ENCODE results near the gene GPR15LG.
A peak's percentile ranks its signal among the peaks of the same experiment; 100 is the strongest.

The GPR15LG gene

GRCh38 chr10:84135836-84136235 is 37.8 kb upstream of the GPR15LG start:
- TF ChIP-seq EZH2phosphoT487 (IDR thresholded peaks at IDR 0.05; ENCODE audit: low read length) (no peak), CTCF (IDR thresholded peaks at IDR 0.05; ENCODE audit: low read length) (no peak), EZH2 (optimal IDR thresholded peaks at IDR 0.05; ENCODE audit: low read depth, low read length) (no peak)
- no peaks in the 10 kb centered on the region for H3K27me3 ChIP-seq (replicated peaks; ENCODE audit: insufficient read depth, low read length)

DNA sequence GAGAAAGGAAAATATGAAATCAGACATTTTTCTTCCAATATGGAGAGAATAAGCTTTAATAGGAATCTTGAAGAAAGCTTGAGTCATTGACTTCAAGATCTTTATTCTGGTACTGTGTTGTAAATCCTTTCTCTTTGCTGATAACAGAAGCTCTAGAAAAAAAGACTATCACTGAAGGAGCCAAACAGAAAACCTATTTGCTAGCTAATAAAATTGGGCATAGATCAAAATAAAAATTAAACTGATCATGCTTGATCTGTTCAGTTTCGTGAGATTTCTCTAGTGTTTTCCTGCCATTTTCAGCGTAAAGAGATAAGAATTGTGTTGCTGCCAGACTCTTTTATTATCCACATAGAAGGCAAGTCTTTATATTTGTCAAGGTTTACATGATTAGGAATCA is 35.8 kb upstream of the GPR15LG start:
- Histone ChIP-seq H3K9ac (ENCODE audit: low read length) (no peak overlapping the region), H3K9me3 (replicated peaks; ENCODE audit: insufficient read depth, low read length) (no peaks in the 10 kb centered on the region), H3K4me2 (ENCODE audit: low read depth, low read length) (no peak overlapping the region), H3K36me3 (replicated peaks; ENCODE audit: insufficient read depth, low read length) (peaks cover 8% of the 10 kb centered on the region; the same call in 1 of the 2 replicates), H3K4me1 (ENCODE audit: low read length) (peaks cover 9% of the 10 kb centered on the region; the same call in 1 of the 2 replicates), H3K79me2 (ENCODE audit: low read length) (peaks cover 34% of the 10 kb centered on the region), H3K9me2 (replicated peaks; ENCODE audit: insufficient read depth, low read length) (no peaks in the 10 kb centered on the region), H3K27me3 (replicated peaks; ENCODE audit: insufficient read depth, low read length) (no peaks in the 10 kb centered on the region), H3F3A (ENCODE audit: insufficient read depth, low read length) (no peaks in the 10 kb centered on the region), H3K27ac (ENCODE audit: low read length) (no peak overlapping the region), H4K20me1 (ENCODE audit: insufficient read depth, low read length) (no peaks in the 10 kb centered on the region), H2AFZ (ENCODE audit: low read length) (no peak overlapping the region), H3K4me3 (ENCODE audit: low read length) (no peak overlapping the region)
- DNase-seq, result no peak
- TF ChIP-seq CTCF (IDR thresholded peaks at IDR 0.05; ENCODE audit: low read length) (no peak), EZH2phosphoT487 (IDR thresholded peaks at IDR 0.05; ENCODE audit: low read length) (no peak), EZH2 (optimal IDR thresholded peaks at IDR 0.05; ENCODE audit: low read depth, low read length) (no peak)

More at GRCh38 chr10:84135836-84136235, 37.8 kb upstream of the GPR15LG start:
- Histone ChIP-seq H3K27ac (ENCODE audit: low read length) (no peak overlapping the region), H2AFZ (ENCODE audit: low read length) (no peak overlapping the region), H3K9me3 (replicated peaks; ENCODE audit: insufficient read depth, low read length) (no peaks in the 10 kb centered on the region), H4K20me1 (ENCODE audit: insufficient read depth, low read length) (no peaks in the 10 kb centered on the region), H3K9ac (ENCODE audit: low read length) (no peak overlapping the region), H3K36me3 (replicated peaks; ENCODE audit: insufficient read depth, low read length) (no peaks in the 10 kb centered on the region), H3F3A (ENCODE audit: insufficient read depth, low read length) (no peaks in the 10 kb centered on the region), H3K79me2 (ENCODE audit: low read length) (peaks cover 14% of the 10 kb centered on the region), H3K9me2 (replicated peaks; ENCODE audit: insufficient read depth, low read length) (no peaks in the 10 kb centered on the region), H3K4me1 (ENCODE audit: low read length) (peaks cover 4% of the 10 kb centered on the region; the same call in 1 of the 2 replicates), H3K4me3 (ENCODE audit: low read length) (no peak overlapping the region), H3K4me2 (ENCODE audit: low read depth, low read length) (no peak overlapping the region)
- no peak for DNase-seq

DNA sequence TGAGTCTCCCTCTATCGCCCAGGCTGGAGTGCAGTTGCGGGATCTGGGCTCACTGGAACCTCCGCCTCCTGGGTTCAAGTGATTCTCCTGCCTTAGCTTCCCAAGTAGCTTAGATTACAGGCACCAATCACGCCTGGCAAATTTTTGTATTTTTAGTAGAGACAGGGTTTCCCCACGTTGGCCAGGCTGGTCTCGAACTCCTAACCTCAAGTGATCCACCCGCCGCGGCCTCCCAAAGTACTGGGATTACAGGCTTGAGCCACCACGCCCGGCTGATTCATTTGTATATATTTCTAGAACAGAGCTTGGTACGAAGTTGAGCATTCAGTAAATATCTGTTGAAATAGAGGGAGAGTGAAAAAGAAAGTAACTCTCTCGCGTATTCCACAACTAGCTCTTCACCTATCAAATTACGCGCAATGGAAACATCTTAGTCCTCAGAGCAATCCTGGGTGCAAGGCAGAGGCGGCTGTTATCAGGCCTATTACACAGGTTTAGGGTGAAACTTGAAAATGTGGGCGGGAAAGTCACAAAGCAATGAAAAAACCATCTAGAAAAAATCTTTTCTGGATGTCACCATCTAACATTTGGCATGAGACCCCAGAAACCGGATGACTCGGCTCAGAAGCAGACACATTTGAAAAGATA is 35.0 kb upstream of the GPR15LG start:
- peaks cover 41% of the 10 kb centered on the region for H3K79me2 ChIP-seq (ENCODE audit: low read length)
- no peaks in the 10 kb centered on the region for H3K27me3 ChIP-seq (replicated peaks; ENCODE audit: insufficient read depth, low read length)
- peak overlapping the region; percentile 81 for H3K4me2 ChIP-seq (ENCODE audit: low read depth, low read length)
- no peaks in the 10 kb centered on the region for H4K20me1 ChIP-seq (ENCODE audit: insufficient read depth, low read length)
- peaks cover 9% of the 10 kb centered on the region; the same call in 1 of the 2 replicates for H3K4me1 ChIP-seq (ENCODE audit: low read length)
- H3K27ac ChIP-seq (ENCODE audit: low read length), result peak overlapping the region; percentile 15; the same call in 1 of the 2 replicates
- H3K9me2 ChIP-seq (replicated peaks; ENCODE audit: insufficient read depth, low read length), result no peaks in the 10 kb centered on the region
- H3F3A ChIP-seq (ENCODE audit: insufficient read depth, low read length), result no peaks in the 10 kb centered on the region
- no peaks in the 10 kb centered on the region for H3K9me3 ChIP-seq (replicated peaks; ENCODE audit: insufficient read depth, low read length)
- DNase-seq, result peak; percentile 16
- peaks cover 8% of the 10 kb centered on the region; the same call in 1 of the 2 replicates for H3K36me3 ChIP-seq (replicated peaks; ENCODE audit: insufficient read depth, low read length)
- peak overlapping the region; percentile 48; the same call in 1 of the 2 replicates for H3K9ac ChIP-seq (ENCODE audit: low read length)
- peak overlapping the region; percentile 64 for H3K4me3 ChIP-seq (ENCODE audit: low read length)
- peak overlapping the region; percentile 91 for H2AFZ ChIP-seq (ENCODE audit: low read length)
- TF ChIP-seq CTCF (IDR thresholded peaks at IDR 0.05; ENCODE audit: low read length), result no peak
- TF ChIP-seq EZH2phosphoT487 (IDR thresholded peaks at IDR 0.05; ENCODE audit: low read length), result no peak
- no peak for TF ChIP-seq EZH2 (optimal IDR thresholded peaks at IDR 0.05; ENCODE audit: low read depth, low read length)
